NCI-H2196 treated with DMSO at 0.1 percent for 48 hours (cell line): Measurements from ENCODE around the gene SETDB1.
"Not testable (repeated sequence)": the region's sequence is repeated elsewhere in the genome, so short reads cannot be mapped to it uniquely, and the experiment has no call there.

Source experiments
- DNase-seq: peaks from one replicate; lab custom pipeline; 2025; ENCODE audit not compliant: unreplicated experiment; lab: John Stamatoyannopoulos, UW

Gene SETDB1

DNA sequence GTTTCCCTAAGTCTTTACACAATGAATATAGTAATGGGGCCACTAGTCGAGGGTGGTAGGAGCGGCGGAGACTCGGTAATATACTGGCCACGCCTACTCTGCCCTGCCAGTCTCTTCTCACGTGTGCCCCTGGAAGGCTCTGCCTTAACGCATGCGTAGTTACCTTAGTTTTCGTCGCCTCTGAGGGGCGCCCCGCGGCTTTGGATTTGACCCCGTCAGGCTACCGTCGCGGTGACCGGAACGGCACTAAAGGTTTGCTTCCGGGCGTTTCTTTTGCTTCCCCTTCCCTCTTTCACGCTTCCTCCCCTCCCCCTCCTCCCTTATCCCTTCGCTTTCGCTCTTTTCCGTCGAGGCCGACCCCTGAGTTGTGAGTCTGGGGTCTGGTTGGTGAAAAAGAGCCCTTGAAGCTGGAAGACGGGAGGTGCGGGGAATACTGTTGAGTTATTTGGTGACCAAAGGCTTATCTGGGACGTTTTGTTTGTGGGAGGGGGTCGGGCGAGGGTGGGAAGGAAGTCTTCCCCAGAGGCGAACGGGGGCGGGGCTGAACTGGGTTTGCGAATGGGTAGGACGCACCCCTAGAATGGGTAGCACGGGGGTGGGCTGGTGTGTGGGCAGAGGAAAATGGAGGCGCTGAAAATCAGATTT, at the start of gene SETDB1:
SETDB1 (plus strand) TSS at position 267 of the 645 bp plus-strand sequence. CDS start 1,352 bp downstream, outside the sequence.
- peak; percentile 96 for DNase-seq

DNA sequence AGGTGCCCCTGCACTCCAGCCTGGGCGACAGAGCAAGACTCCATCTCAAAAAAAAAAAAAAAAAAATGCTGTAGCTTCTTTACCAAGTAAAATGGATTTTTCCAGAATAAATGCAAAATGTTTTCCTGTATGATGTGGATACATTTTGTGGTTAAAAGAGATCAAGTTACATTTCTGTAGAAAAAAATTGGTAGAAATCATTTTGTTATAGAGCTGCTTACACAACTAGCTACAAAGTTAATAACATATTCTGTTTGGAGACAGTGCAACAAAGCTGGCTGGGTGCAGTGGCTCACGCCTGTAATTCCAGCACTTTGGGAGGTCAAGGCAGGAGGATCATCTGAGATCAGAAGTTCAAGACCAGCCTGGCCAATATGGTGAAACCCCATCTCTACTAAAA, 47.2 kb upstream of the SETDB1 start:
- DNase-seq = not testable (repeated sequence)

- no peak for DNase-seq
These were observed 44.7 kb upstream of the SETDB1 start for GRCh38 chr1:150881331-150882070.

DNA sequence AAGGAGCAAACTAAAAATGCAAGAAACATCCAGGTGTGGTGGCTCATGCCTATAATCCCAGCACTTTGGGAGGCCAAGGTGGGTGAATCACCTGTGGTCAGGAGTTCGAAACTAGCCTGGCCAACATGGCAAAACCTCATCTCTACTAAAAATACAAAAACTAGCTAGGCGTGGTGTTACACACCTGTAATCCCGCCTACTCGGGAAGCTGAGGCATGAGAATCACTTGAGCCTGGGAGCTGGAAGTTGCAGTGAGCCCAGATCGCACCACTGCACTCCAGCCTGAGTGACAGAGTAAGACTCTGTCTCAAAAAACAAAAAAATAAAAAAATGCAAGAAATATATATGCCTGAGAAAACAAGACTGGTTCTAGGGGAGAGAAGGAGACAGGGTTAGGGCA, 43.0 kb upstream of the SETDB1 start:
- not testable (repeated sequence) for DNase-seq

GRCh38 chr1:150887018-150887417, 39.1 kb upstream of the SETDB1 start, which contains the start of gene CTXND2:
Gene CTXND2 (plus strand): TSS chr1:150887136. CDS start chr1:150912315, 25,179 bp downstream.
- DNase-seq = no peak

DNA sequence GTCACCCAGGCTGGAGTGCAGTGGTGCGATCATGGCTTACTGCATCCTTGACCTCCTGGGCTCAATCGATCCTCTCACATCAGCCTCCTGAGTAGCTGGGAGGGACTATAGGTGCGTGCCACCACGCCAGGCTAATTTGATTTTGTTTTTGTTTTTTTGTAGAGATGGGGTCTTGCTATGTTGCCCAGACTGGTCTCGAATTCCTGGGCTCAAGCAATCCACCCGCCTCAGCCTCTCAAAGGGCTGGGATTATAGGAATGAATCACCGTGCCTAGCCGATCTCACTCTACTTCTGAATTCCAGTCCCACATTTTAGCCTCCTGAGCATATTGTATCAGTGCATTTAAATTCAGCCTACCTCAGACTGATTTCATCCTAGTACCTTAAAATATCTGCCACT, 37.4 kb upstream of the SETDB1 start:
- DNase-seq = no peak

- no peak for DNase-seq
These were observed 36.1 kb upstream of the SETDB1 start for GRCh38 chr1:150890033-150890416.

GRCh38 chr1:150893336-150893913, 32.7 kb upstream of the SETDB1 start:
- no peak for DNase-seq

DNA sequence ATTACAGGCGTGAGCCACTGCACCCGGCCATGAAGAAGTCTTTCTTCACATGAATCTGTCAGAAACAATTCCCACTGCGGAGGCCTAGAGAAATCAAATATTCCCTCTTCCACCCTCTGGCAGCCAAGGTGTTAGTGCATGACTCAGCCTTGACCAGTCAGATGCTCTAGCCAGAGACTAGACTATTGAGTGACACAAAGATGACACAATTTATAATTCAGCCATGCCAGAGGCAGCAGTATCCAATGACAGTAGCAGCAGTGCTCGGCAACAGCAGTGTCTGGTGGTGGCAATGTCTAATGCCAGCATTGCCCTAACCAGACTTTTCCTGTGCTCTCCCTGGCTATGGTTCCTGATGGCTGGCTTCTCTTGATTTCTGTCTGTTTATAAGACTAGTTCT, 30.5 kb upstream of the SETDB1 start:
- DNase-seq = peak; percentile 49

DNA sequence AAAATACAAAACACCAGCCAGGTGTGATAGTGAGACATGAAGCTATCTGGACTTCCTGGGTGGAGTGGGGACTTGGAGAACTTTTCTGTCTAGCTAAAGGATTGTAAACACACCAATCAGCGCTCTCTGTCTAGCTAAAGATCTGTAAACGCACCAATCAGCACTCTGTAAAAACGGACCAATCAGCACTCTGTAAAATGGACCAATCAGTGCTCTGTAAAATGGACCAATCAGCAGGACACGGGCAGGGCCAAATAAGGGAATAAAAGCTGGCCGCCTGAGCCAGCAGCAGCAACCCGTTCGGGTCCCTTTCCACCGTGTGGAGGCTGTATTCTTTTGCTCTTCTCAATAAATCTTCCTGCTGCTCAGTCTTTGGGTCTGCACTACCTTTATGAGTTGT, 26.4 kb upstream of the SETDB1 start:
- not testable (repeated sequence) for DNase-seq

- no peak for DNase-seq
These were observed 23.8 kb upstream of the SETDB1 start for GRCh38 chr1:150902346-150902745.

DNA sequence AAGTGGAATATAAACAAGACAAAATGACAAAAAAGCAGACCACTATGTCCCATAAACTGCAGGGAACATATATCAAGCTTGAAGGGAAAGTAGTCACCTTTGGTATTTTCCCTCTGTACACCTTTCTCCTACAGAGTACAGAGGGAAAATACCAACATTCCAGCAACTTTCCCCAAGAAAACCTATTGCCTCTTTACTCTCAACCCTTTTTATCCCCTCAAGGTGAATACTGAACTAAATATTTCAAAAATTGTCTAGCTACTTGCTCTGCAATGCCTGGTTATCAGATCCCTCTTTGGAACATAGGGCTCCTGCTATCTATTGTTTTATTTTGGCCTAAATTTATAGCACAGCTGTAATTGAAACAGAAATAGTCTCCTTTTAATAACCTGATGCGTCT, 23.4 kb upstream of the SETDB1 start:
- no peak for DNase-seq

DNA sequence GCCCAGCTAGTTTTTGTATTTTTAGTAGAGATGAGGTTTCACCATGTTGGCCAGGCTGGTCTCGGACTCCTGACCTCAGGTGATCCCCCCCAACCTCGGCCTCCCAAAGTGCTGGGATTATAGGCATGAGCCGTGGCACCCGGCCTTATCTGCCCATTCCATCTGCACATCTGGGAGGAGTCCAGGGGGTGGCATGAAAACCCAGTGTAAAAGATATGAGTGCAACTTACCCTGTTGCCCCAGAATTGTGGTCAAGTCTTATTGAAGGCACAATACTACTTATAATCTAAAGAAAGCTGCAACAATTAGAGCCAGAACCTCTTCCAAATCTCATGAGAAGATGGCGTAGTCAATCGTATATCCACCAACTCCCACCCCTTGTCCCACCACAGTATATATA, 20.9 kb upstream of the SETDB1 start:
- no peak for DNase-seq

GRCh38 chr1:150906329-150906728, 19.8 kb upstream of the SETDB1 start:
- no peak for DNase-seq

DNA sequence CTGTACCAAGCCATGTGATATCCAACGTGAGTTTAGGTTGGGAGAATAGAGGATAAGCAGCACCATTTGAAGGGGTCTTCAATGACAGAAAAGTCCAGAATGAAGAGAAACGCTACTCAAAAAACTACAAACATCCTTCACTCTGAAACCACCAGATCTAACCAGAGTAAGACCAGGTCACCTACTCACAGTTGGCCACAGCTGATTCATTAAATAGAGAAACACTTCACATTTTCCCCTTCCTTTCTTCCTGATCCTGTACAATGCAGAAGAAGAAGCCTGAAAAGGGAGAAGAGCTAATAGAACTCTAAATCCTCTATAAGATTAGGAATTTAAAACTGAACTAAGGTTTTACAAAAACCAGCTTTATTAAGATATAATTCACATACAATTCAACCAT, 19.4 kb upstream of the SETDB1 start:
- no peak for DNase-seq

DNA sequence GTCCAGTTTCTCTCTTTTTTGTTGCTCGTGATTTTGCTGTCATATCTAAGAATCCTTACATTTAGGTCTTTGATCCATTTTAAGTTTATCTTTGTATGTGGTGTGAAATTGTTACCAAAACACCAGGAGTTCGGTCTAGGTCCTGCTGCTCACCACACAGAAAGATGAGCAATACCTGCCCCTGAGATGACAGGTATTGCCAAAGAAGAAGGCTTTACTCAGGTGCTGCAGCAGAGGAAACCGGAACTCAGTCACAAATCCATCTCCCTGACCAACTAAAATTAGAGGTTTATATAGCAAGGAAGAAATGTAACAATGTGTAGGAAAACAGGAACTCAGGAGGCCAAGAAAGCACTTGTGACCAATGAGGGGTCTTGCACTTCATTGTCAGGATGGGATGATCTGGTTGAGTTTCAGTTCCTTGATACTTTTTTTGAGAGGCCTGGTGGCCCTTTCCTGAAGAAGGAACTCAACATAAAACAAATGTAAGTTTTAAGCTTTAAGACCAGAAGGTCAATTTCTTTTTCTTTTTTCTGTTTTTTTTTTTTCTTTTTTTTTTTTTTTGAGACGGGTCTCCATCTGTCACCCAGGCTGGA, 16.5 kb upstream of the SETDB1 start:
- DNase-seq = no peak

GRCh38 chr1:150912623-150913022, 13.5 kb upstream of the SETDB1 start:
- DNase-seq = no peak

- DNase-seq = no peak
These were observed 8.8 kb upstream of the SETDB1 start for GRCh38 chr1:150917387-150917786.

DNA sequence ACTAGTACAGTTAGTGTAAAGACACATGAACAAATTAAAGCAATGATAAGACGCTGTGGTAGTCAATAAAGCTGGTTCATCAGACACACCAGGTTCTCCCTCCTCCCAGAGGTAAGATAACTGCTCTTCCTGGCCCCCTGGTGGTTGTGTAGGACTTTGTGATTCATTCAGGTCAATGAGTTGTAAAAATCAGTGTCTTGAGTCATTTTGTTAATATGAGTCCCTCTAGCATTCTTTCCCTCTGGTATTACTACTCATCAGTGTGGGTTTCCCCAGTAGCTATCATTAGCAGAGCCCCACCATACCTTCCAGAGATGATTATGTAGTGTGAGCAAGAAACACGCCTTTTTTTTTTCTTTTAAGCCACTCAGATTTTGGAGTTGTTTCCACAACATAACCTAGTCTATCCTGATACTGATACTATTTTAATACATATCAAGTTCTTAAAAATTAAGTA, 3.6 kb upstream of the SETDB1 start:
- DNase-seq = peak; percentile 51

GRCh38 chr1:150925080-150925479, 1.1 kb upstream of the SETDB1 start:
- no peak for DNase-seq

DNA sequence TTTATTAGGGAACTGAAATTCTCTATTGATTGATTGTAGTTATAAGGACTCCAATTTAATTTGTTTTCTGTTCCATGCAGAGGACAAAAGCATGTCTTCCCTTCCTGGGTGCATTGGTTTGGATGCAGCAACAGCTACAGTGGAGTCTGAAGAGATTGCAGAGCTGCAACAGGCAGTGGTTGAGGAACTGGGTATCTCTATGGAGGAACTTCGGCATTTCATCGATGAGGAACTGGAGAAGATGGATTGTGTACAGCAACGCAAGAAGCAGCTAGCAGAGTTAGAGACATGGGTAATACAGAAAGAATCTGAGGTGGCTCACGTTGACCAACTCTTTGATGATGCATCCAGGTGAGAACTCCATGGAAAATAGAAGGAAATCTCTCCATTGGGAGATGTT, 1.5 kb downstream of the SETDB1 start:
- no peak for DNase-seq

GRCh38 chr1:150928286-150928685, 2.1 kb downstream of the SETDB1 start:
- no peak for DNase-seq
